ENCODE measurements around the gene CST7.

CST7 gene

DNA sequence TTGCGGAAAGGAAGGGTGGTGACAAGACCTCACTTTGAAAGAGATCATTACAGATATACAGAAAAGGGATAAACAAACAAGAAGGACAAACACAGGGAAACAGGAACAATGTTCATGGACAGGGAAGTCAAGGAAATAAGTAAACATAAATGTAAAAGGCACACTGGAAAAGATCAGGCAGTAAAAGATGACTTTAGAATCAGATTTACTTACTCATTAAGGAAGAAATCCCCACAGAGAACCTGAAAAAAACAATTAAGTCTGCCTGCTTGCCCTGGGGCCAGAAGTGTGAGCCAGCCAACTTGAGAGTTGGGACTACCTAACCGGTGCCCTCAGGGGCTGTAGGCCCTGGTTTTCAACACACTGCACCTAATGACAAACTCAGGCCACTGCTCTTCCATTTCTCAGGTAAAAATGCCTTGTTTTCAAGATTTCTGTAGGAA, 41.8 kb downstream of the CST7 start:
- ATAC-seq (replicated peaks; ENCODE audit: extremely low read depth, poor library complexity, severe bottlenecking), result no peak
- H3K4me1 Mint-ChIP-seq, result peaks cover 74% of the 10 kb centered on the region

DNA sequence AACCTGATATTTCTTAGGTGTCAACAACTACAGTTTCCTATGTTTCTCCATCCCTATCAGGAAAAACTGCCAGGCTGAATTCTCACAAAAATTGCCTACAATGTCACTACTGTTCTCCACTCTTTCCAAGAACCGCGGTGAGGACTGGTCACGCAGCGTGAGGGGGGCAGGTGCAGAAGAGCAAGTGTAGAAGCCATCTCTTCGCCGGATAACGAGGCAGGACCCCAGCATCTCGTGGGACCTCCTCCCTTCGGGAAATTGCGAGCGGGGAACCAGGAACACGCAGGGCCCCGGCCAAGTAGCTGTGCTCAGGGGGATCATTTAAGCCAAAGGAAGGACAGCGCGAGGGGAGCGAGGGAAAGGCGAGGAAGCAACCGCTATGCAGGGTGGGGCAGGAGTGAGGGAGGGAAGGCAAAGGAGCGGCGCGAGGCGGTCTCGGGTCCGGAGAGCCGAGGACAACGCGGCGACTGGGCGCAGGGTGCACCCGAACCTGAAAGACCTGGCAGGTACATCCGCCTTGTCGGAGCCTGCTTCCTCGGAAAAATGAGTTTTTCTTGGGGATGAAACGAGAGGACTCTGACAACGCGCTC, 42.9 kb downstream of the CST7 start:
- peak overlapping the region; percentile 99 for H3K27ac Mint-ChIP-seq (ENCODE audit: low read depth)
- H3K4me3 Mint-ChIP-seq, result peak overlapping the region; percentile 99
- ATAC-seq (replicated peaks; ENCODE audit: extremely low read depth, poor library complexity, severe bottlenecking), result peak; percentile 10
- H3K36me3 Mint-ChIP-seq (ENCODE audit: insufficient read depth), result peaks cover 36% of the 10 kb centered on the region
- peaks cover 62% of the 10 kb centered on the region for H3K4me1 Mint-ChIP-seq
- no peaks in the 10 kb centered on the region for H3K27me3 Mint-ChIP-seq
- DNase-seq (ENCODE audit: low spot score in 2 of 2), result no peak
- H3K9me3 Mint-ChIP-seq, result no peaks in the 10 kb centered on the region

More for the DNA sequence above, 41.8 kb downstream of the CST7 start:
- H3K9me3 Mint-ChIP-seq, result no peaks in the 10 kb centered on the region
- peak overlapping the region; percentile 99 for H3K27ac Mint-ChIP-seq (ENCODE audit: low read depth)
- H3K4me3 Mint-ChIP-seq, result peak overlapping the region; percentile 99
- peaks cover 40% of the 10 kb centered on the region for H3K36me3 Mint-ChIP-seq (ENCODE audit: insufficient read depth)
- DNase-seq (ENCODE audit: low spot score in 2 of 2), result no peak
- H3K27me3 Mint-ChIP-seq, result no peaks in the 10 kb centered on the region

DNA sequence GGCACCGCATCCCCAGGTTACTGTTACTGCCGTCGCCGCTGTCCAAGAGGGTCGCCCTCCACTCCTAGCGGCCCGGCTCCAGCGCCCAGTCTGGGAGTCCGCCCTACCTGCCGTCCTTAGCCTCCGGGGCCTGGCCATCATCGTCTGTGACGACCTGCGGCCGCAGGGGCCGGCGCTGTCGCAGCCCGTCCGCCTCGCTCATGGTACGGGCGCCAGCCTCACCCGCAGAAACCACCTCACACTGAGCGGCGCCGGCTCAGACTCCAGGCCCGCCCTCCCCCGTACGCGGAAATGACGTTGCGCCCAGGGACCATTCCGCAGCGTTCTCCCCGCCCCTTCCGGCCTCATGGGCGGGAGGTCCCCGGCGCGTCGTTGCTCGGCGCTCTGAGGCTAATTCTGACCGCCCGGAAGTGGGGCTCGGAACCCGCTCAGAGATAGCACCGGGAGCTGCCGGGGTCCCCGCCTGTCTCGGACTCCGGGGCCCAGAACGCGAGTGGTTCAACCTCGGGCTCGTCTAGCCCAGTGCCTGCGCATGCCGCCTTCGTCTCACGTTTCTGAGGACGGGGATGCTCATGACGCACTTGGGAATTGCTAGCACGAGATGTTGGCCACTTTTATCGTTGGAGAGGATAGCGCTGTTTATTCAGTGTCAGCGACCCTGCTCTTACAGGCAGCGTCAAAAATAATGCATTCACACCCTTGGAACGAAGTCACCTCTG, 43.6 kb downstream of the CST7 start, which contains the start of gene APMAP:
Gene APMAP (minus strand): TSS at position 265 of the 719 bp plus-strand sequence. CDS start 63 bp downstream, at position 202.
- Mint-ChIP-seq H3K4me1 (peaks cover 56% of the 10 kb centered on the region), H3K9me3 (no peaks in the 10 kb centered on the region), H3K36me3 (ENCODE audit: insufficient read depth) (peaks cover 35% of the 10 kb centered on the region), H3K4me3 (peak within 1 kb of the TSS; percentile 99), H3K27ac (ENCODE audit: low read depth) (peak within 1 kb of the TSS; percentile 99), H3K27me3 (no peaks in the 10 kb centered on the region)
- DNase-seq (ENCODE audit: low spot score in 2 of 2) (peak; percentile 93 to 94), ATAC-seq (replicated peaks; ENCODE audit: extremely low read depth, poor library complexity, severe bottlenecking) (peak; percentile 93)

DNA sequence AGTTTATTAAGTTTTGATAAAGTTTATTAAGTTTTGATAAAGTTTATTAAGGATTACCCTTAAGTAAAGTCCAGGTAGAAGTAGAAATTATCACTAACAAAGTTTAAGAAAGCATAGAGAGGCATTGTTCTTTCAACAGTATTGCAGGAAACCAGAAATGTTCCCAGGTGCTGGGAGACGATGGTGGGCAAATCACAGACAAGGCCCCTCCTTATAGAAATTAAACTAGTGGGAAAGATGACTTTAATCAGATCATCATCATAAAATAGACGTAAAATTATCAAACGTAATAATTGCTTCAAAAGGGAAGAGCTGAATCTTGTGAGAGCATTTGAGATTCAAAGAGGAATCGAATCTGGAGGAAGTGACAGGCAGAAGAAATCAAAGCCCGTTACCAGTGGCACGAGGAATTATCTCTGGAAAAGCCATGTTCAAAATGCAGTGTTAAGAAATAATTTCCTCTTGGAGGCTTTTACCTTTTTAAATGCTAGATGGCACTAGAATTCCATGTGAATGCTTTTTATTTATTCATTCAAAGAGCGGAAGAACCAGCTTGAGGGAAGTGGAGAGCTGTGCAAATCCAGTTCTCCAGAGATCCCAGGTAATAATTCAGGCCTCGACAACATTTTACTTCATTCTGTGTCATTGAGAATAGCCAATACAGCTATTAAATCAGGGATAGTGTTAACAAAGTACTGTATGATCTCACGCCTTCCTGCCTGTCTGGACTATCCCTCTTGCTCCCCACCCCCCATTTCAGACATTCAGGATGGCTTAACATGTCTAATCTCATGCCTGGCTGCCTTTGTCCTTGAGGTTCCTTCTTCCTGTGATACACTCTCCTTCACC, 44.5 kb downstream of the CST7 start:
- Mint-ChIP-seq H3K27me3 (no peaks in the 10 kb centered on the region), H3K4me1 (peaks cover 47% of the 10 kb centered on the region), H3K9me3 (no peaks in the 10 kb centered on the region), H3K36me3 (ENCODE audit: insufficient read depth) (peaks cover 34% of the 10 kb centered on the region), H3K4me3 (peak overlapping the region; percentile 57), H3K27ac (ENCODE audit: low read depth) (peak overlapping the region; percentile 99)
- DNase-seq (ENCODE audit: low spot score in 2 of 2) (no peak), ATAC-seq (replicated peaks; ENCODE audit: extremely low read depth, poor library complexity, severe bottlenecking) (no peak)

DNA sequence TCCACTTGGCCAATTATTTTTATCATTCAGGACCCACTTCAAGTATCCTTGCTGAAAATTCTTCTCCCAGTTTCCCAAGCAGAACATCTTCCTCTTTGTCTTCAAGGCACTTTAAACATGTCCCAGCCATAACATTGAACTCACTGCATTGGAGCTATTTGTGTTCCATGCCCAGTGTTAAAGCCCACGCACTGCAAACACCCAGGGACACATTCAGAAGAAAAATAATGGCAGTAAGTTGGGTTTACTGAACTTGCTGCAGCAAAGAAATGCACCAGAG, 45.1 kb downstream of the CST7 start:
- H3K27ac Mint-ChIP-seq (ENCODE audit: low read depth), result peak overlapping the region; percentile 64
- ATAC-seq (replicated peaks; ENCODE audit: extremely low read depth, poor library complexity, severe bottlenecking) (no peak), DNase-seq (ENCODE audit: low spot score in 2 of 2) (no peak)
- H3K9me3 Mint-ChIP-seq, result no peaks in the 10 kb centered on the region
- H3K27me3 Mint-ChIP-seq, result no peaks in the 10 kb centered on the region
- H3K36me3 Mint-ChIP-seq (ENCODE audit: insufficient read depth), result peaks cover 28% of the 10 kb centered on the region
- H3K4me3 Mint-ChIP-seq, result peak overlapping the region; percentile 57
- H3K4me1 Mint-ChIP-seq, result peaks cover 41% of the 10 kb centered on the region

DNA sequence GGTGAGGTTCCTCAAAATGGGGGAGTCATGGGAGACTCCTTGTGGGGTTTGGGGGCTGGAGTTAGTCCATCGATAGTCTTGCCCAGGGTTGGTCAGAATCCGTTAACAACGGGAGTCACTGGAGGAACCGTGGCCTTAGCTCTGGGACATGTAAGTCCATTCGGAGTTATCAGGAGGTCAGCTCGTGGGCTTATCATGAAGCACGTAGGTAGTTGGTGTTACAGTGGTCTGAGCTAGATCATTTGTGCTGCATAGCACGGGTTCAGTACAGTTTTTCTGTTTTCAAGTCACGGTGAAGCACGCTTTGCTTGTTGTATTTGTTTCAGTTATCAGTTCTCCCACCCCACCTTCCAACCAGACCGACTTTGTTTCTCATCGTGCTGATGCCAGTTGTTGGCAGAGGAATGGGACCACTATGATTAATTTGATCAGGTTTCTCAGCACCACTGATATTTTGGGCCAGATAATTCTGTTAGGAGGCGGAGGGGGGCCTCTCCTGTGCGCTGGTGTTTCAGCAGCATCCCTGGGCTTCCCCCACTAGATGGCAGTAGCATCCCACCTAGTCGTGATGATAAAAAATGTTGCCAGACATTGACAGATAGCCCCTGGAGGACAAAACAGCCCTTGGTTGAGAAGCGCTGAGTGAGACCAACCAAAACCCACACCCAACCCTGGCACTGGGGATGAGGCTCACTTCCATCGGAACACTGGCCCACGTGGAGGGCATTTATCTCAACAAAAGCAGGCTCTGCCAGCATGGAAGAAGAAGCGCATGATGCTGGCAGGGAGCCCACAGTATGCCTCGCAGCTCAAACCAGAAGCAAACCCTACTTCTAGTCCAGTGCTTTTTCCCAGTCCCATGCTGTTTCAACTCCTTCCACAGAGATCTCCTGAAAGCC, 45.6 kb downstream of the CST7 start:
- H3K4me3 Mint-ChIP-seq, result peak overlapping the region; percentile 57
- H3K9me3 Mint-ChIP-seq, result no peaks in the 10 kb centered on the region
- peaks cover 27% of the 10 kb centered on the region for H3K36me3 Mint-ChIP-seq (ENCODE audit: insufficient read depth)
- peak; percentile 83 to 84 for DNase-seq (ENCODE audit: low spot score in 2 of 2)
- H3K4me1 Mint-ChIP-seq, result peaks cover 38% of the 10 kb centered on the region
- no peaks in the 10 kb centered on the region for H3K27me3 Mint-ChIP-seq
- peak overlapping the region; percentile 64 for H3K27ac Mint-ChIP-seq (ENCODE audit: low read depth)
- no peak for ATAC-seq (replicated peaks; ENCODE audit: extremely low read depth, poor library complexity, severe bottlenecking)

DNA sequence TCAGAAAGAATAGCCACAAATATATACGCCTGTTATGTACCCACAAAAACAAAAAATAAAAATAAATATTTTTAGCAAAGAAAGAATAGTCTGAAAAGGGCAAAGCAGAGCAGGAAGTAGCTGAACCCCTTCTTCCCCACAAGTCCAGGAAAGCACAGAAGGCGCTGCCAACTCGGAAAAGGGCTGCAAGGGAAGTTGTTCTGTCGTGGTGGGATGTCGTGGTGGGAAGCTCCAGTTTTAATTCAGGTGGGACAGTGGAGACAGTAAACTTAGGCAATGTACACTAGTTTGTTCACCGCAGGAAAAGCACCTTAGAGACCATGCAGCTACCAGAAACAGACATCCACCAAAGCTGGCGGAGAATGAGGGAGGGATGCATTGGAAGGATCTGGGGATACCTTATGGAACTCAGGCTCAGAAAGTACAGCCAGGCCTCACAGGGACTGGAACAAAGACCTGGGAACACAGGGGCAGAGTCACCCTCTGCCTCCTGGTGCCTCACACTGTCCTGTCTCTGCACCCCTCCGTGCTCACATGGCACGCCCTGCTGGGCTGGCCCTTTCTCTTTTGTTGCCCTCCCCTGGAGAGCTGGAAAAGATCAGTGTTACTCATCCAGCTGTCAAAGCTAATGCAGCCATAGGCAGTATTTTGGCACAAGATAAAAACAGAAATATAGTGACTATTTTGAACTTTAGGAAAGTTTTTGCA, 46.8 kb downstream of the CST7 start:
- DNase-seq (ENCODE audit: low spot score in 2 of 2) (no peak), ATAC-seq (replicated peaks; ENCODE audit: extremely low read depth, poor library complexity, severe bottlenecking) (no peak)
- Mint-ChIP-seq H3K9me3 (no peaks in the 10 kb centered on the region), H3K4me1 (peaks cover 27% of the 10 kb centered on the region), H3K4me3 (no peak overlapping the region), H3K36me3 (ENCODE audit: insufficient read depth) (peaks cover 24% of the 10 kb centered on the region), H3K27me3 (no peaks in the 10 kb centered on the region), H3K27ac (ENCODE audit: low read depth) (no peak overlapping the region)

DNA sequence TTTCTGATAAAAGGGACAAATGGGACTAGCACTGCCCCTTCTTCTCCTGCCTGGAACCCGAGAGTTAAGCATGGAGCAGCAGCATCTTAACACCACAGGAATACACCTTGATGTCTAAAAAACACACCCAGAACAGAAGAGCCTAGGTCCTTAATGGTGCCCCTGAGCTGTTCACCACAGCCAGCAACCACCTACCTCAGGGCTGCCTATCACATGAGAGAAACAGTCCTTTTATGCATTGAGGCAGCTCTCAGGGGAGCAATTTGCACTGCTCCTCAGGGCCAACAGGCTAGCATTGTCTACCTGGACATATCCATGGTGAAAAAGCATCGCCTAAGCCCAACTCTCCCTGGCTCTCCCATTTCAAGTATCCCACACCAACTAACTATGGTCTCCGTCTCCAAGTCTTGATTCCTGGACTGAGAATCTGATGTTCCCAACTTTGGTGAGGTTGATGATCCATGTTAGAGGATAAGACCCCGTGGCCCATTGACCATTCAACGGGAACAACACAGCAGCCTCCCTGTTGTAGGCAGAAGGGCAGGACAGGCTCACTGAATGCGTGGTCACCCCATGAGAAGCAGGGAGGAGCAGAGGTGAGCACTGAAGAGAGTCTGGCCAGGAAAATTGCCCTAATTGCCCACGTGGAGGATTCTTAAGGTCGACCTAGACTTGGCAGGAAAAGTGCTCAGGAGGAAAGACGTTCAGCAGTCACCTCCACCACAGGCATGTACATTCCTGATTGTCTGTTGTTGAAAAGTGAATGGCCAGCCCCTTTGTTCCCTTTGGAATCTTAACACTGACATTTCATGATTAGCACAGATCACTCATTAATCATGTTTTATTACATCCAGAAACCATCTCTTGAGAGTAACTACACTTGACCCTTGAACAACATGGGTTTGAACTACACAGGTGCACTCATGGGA, 47.6 kb downstream of the CST7 start:
- peaks cover 16% of the 10 kb centered on the region for H3K36me3 Mint-ChIP-seq (ENCODE audit: insufficient read depth)
- no peak for DNase-seq (ENCODE audit: low spot score in 2 of 2)
- no peaks in the 10 kb centered on the region for H3K9me3 Mint-ChIP-seq
- no peaks in the 10 kb centered on the region for H3K27me3 Mint-ChIP-seq
- H3K27ac Mint-ChIP-seq (ENCODE audit: low read depth), result peak overlapping the region; percentile 38
- no peak overlapping the region for H3K4me3 Mint-ChIP-seq
- ATAC-seq (replicated peaks; ENCODE audit: extremely low read depth, poor library complexity, severe bottlenecking), result no peak
- peaks cover 19% of the 10 kb centered on the region for H3K4me1 Mint-ChIP-seq

DNA sequence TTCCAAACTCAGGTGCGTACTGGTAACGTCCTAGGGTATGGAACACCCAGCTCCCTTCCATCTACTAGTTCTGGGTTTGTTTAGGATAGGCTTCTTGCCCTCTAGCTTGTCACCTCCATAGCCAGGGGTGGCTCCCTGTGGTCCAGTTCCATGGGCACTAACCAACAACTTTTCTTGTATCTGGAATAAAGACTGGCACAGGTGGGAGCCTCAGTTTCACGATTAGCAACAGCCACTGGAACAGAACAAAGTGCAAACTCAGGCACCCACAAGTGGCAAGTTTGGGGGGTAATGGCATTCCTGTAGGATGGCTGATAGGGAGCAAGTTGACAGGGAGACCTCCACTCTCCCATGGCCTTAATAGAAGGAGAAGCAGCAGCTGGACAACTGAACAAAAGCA, 49.1 kb downstream of the CST7 start:
- no peak overlapping the region for H3K27ac Mint-ChIP-seq (ENCODE audit: low read depth)
- no peaks in the 10 kb centered on the region for H3K27me3 Mint-ChIP-seq
- H3K9me3 Mint-ChIP-seq, result no peaks in the 10 kb centered on the region
- no peak overlapping the region for H3K4me3 Mint-ChIP-seq
- peaks cover 15% of the 10 kb centered on the region for H3K4me1 Mint-ChIP-seq
- H3K36me3 Mint-ChIP-seq (ENCODE audit: insufficient read depth), result peaks cover 5% of the 10 kb centered on the region
- DNase-seq (ENCODE audit: low spot score in 2 of 2) (no peak), ATAC-seq (replicated peaks; ENCODE audit: extremely low read depth, poor library complexity, severe bottlenecking) (no peak)

DNA sequence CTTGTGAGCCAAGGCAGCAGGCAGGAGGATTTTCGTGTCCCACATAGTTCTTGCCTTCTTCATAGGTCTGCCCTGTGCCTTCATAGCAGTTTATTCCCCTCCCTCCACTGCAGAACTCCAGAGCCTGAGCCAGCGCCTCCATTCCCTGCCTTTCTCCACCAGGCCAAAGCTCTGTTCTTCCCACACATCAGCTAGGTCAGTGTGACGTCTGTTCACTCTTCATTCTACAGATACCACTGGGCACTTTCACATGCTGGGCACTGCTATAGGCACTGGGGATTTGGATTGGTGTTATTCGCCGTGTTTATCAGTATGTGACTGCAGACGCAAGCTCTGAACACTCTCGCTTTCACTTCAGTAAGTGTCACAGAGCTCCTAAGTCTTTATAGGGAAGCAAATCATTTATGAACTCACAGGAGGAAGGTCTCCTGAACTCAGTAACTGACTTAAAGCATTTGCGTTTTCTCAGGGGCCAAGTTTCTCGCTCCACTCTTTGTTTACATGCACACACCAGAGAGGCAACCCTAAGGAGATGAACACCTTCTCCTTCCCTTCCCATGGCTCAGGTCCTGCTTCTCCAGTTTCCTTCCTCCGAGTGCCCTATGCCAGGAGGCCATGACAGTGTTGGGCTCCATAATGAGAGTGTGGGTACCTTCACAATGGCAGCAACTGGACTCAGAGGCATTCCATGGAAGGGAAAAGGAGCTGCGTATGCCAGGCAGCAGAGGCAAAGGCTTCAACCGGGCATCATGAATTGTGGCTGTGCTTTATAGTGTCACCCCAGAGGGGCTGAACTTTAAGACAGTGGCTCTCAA, 49.8 kb downstream of the CST7 start:
- no peak for DNase-seq (ENCODE audit: low spot score in 2 of 2)
- ATAC-seq (replicated peaks; ENCODE audit: extremely low read depth, poor library complexity, severe bottlenecking), result no peak
- Mint-ChIP-seq H3K4me1 (peaks cover 14% of the 10 kb centered on the region), H3K27ac (ENCODE audit: low read depth) (no peak overlapping the region), H3K27me3 (no peaks in the 10 kb centered on the region), H3K4me3 (no peak overlapping the region), H3K9me3 (no peaks in the 10 kb centered on the region), H3K36me3 (ENCODE audit: insufficient read depth) (peaks cover 5% of the 10 kb centered on the region)

All from central memory CD8-positive, alpha-beta T cell (primary cell).